ENCODE results near the gene RRM2.

GRCh38 chr2:10172033-10172871, 49.7 kb downstream of the RRM2 start:
- TF ChIP-seq EZH2 (IDR thresholded peaks at IDR 0.05; ENCODE audit: borderline replicate concordance) (no peak), EZH2phosphoT487 (IDR thresholded peaks at IDR 0.05; ENCODE audit: low read depth, severe bottlenecking, unreplicated experiment) (no peak), CTCF (IDR thresholded peaks at IDR 0.05; ENCODE audit: poor library complexity) (no peak)
